ENCODE results near the gene GALNS.

GALNS gene

DNA sequence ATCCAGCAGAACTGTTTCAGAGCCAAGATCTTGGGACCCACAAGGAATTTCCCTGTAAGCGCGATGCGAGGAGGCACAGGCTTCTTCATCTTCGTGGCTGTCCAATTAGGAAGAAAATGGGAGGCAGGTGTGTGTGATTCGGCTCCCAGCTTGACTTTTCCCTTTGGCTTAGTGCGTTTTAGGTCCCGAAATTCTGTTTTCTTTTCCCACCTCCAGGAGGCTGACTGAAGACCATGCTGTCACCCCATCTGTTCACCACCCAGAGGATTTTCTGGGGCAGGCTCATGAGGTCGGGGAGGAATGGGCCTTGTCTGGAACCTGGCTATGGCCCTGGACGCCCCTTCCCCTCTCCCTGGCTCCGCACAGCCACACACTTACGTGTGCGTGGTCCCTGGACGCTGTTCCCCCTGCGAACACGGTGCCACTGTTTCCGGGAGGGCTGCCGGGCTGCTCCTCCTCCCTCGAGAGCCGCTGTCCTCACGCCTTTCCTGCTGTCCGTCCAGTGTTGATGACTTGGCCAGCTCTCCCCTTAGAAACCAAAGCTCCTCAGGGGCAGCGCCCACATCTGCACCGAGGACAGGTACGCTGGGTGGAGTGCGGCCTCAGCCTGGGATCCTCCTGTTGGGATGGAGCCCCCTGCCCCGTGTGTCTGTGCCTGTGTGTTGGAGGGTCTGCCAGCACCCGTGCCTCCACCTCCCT, 12.4 kb upstream of the GALNS start:
- TF ChIP-seq, protein P1, sequence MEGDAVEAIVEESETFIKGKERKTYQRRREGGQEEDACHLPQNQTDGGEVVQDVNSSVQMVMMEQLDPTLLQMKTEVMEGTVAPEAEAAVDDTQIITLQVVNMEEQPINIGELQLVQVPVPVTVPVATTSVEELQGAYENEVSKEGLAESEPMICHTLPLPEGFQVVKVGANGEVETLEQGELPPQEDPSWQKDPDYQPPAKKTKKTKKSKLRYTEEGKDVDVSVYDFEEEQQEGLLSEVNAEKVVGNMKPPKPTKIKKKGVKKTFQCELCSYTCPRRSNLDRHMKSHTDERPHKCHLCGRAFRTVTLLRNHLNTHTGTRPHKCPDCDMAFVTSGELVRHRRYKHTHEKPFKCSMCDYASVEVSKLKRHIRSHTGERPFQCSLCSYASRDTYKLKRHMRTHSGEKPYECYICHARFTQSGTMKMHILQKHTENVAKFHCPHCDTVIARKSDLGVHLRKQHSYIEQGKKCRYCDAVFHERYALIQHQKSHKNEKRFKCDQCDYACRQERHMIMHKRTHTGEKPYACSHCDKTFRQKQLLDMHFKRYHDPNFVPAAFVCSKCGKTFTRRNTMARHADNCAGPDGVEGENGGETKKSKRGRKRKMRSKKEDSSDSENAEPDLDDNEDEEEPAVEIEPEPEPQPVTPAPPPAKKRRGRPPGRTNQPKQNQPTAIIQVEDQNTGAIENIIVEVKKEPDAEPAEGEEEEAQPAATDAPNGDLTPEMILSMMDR (conservative IDR thresholded peaks at IDR 0.05; ENCODE audit: low read length): no peak
- no peak for TF ChIP-seq EZH2phosphoT487 (IDR thresholded peaks at IDR 0.05; ENCODE audit: borderline replicate concordance)
- no peak overlapping the region for H3K9ac ChIP-seq (ENCODE audit: low read depth, low read length, poor library complexity, severe bottlenecking)
- H3K4me1 ChIP-seq (ENCODE audit: insufficient read depth, low read length, poor library complexity, severe bottlenecking): no peaks in the 10 kb centered on the region
- no peaks in the 10 kb centered on the region for H4K20me1 ChIP-seq (ENCODE audit: insufficient read depth, low read length, poor library complexity, severe bottlenecking)
- H3F3A ChIP-seq (ENCODE audit: low read depth): no peaks in the 10 kb centered on the region
- H3K4me2 ChIP-seq (ENCODE audit: low read depth, low read length, poor library complexity, severe bottlenecking): no peak overlapping the region
- H3K4me3 ChIP-seq (ENCODE audit: low read length, poor library complexity, severe bottlenecking): no peak overlapping the region
- H3K9me3 ChIP-seq (ENCODE audit: insufficient read depth, low read depth, low read length): no peaks in the 10 kb centered on the region
- no peaks in the 10 kb centered on the region for H3K36me3 ChIP-seq (ENCODE audit: insufficient read depth, low read length)
- H3K79me2 ChIP-seq (ENCODE audit: insufficient read depth, low read length): no peaks in the 10 kb centered on the region
- no peaks in the 10 kb centered on the region for H3K27me3 ChIP-seq (ENCODE audit: insufficient read depth, low read length, poor library complexity, severe bottlenecking)
- H2AFZ ChIP-seq (ENCODE audit: low read length): no peak overlapping the region
- no peaks in the 10 kb centered on the region for H3K9me2 ChIP-seq (replicated peaks; ENCODE audit: low read depth, low read length)

DNA sequence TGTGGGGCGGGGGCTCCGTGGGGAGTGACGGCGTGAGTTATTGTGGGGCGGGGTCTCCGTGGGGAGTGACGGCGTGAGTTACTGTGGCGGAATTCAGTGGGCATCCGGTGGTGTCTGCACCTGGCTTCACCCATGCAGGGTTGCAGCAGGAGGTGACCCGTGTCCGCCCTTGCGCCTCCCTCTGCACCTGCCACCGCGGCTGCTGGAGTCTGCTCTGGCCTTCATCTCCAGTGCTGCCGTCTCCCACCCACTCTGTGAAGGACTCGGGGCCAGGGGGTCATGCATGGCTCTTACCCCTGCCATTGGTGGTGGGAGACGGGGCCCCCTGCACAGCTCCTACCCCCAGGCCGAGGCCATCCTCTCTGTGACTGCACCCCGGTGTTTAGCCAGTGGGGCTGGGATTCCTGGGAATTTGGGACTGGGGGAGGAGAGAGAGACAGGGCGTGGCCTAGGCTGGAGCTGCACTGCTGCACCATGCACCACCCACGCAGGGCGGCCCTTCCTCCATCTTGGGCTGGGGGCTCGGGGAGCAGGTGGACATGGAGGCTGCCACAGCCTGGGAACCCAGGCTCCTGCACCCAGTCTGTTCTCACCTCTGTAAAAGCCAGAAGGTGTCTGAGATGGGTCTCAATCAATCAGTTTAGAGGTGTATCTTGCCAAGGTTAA, 11.0 kb upstream of the GALNS start:
- H3K9me3 ChIP-seq (ENCODE audit: insufficient read depth, low read depth, low read length): no peaks in the 10 kb centered on the region
- no peaks in the 10 kb centered on the region for H3F3A ChIP-seq (ENCODE audit: low read depth)
- no peak for TF ChIP-seq EZH2phosphoT487 (IDR thresholded peaks at IDR 0.05; ENCODE audit: borderline replicate concordance)
- TF ChIP-seq, protein P1 (conservative IDR thresholded peaks at IDR 0.05; ENCODE audit: low read length): no peak
- H3K9ac ChIP-seq (ENCODE audit: low read depth, low read length, poor library complexity, severe bottlenecking): no peak overlapping the region
- H2AFZ ChIP-seq (ENCODE audit: low read length): no peak overlapping the region
- H4K20me1 ChIP-seq (ENCODE audit: insufficient read depth, low read length, poor library complexity, severe bottlenecking): no peaks in the 10 kb centered on the region
- H3K79me2 ChIP-seq (ENCODE audit: insufficient read depth, low read length): no peaks in the 10 kb centered on the region
- H3K4me2 ChIP-seq (ENCODE audit: low read depth, low read length, poor library complexity, severe bottlenecking): no peak overlapping the region
- H3K36me3 ChIP-seq (ENCODE audit: insufficient read depth, low read length): no peaks in the 10 kb centered on the region
- H3K27me3 ChIP-seq (ENCODE audit: insufficient read depth, low read length, poor library complexity, severe bottlenecking): no peaks in the 10 kb centered on the region
- H3K4me1 ChIP-seq (ENCODE audit: insufficient read depth, low read length, poor library complexity, severe bottlenecking): no peaks in the 10 kb centered on the region
- no peaks in the 10 kb centered on the region for H3K9me2 ChIP-seq (replicated peaks; ENCODE audit: low read depth, low read length)
- H3K4me3 ChIP-seq (ENCODE audit: low read length, poor library complexity, severe bottlenecking): no peak overlapping the region

DNA sequence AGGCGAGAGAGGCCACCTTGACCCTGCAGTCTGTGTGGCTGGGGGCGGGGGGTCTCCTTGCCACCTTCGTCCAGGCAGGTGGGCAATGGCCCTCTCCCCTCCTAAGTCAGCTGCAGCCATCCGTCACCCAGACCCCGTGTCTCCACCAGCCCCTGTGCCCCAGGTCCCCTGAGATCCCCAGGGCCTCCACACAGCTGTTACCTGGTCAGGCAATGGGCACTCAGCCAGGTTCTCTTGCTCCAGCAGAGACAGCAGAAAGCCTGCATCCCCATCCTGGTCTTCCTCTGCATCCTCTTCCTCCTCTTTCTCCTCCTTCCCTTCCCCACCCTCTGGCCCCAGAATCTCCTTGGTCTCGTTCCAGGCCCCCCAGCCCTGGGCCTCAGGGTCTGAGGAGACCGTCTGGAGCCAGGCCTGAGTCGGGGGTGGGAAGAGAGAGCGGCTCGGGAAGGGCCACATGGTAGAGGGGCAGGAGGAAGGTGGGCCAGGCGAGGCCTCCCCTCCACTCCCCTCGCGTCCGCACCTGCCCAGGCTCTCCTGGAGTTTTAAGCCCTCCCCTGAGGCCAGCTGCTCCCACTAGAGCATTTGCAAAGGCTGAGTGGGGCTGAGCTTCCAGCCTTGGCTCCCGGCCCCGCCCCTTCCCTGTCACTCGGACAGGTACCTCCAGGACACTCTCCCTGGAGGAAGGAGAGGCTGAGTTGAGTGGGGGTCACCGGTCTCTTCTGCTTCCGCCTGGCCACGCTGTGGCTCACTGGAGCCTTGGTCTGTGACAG, 9.6 kb upstream of the GALNS start, which contains the start of gene PABPN1L:
Gene PABPN1L, minus strand, starts transcription at position 510 of the 770 bp plus-strand sequence. Its CDS starts 54 bp downstream, at position 456.
- H3K9ac ChIP-seq (ENCODE audit: low read depth, low read length, poor library complexity, severe bottlenecking): no peak within 1 kb of the TSS
- H3K4me2 ChIP-seq (ENCODE audit: low read depth, low read length, poor library complexity, severe bottlenecking): no peak within 1 kb of the TSS
- no peaks in the 10 kb centered on the region for H4K20me1 ChIP-seq (ENCODE audit: insufficient read depth, low read length, poor library complexity, severe bottlenecking)
- H3K36me3 ChIP-seq (ENCODE audit: insufficient read depth, low read length): no peaks in the 10 kb centered on the region
- no peaks in the 10 kb centered on the region for H3K9me2 ChIP-seq (replicated peaks; ENCODE audit: low read depth, low read length)
- H3K79me2 ChIP-seq (ENCODE audit: insufficient read depth, low read length): no peaks in the 10 kb centered on the region
- no peak within 1 kb of the TSS for H2AFZ ChIP-seq (ENCODE audit: low read length)
- TF ChIP-seq, protein P1 (conservative IDR thresholded peaks at IDR 0.05; ENCODE audit: low read length): no peak
- H3F3A ChIP-seq (ENCODE audit: low read depth): no peaks in the 10 kb centered on the region
- no peaks in the 10 kb centered on the region for H3K27me3 ChIP-seq (ENCODE audit: insufficient read depth, low read length, poor library complexity, severe bottlenecking)
- H3K4me3 ChIP-seq (ENCODE audit: low read length, poor library complexity, severe bottlenecking): no peak within 1 kb of the TSS
- H3K9me3 ChIP-seq (ENCODE audit: insufficient read depth, low read depth, low read length): no peaks in the 10 kb centered on the region
- H3K4me1 ChIP-seq (ENCODE audit: insufficient read depth, low read length, poor library complexity, severe bottlenecking): no peaks in the 10 kb centered on the region

All from Loucy (cell line).